IPS-NIHi7 (cell line): Measurements from ENCODE around the gene ATAD2B.

Experiments
- DNase-seq: peaks from one replicate; pipeline ENCODE4 v3.0.0; 2012; ENCODE audit warnings: mixed read lengths; ENCODE audit errors: extremely low spot score

The ATAD2B gene

GRCh38 chr2:23703037-23703582 lies 223.8 kb downstream of the ATAD2B start:
- no peak for DNase-seq

DNA sequence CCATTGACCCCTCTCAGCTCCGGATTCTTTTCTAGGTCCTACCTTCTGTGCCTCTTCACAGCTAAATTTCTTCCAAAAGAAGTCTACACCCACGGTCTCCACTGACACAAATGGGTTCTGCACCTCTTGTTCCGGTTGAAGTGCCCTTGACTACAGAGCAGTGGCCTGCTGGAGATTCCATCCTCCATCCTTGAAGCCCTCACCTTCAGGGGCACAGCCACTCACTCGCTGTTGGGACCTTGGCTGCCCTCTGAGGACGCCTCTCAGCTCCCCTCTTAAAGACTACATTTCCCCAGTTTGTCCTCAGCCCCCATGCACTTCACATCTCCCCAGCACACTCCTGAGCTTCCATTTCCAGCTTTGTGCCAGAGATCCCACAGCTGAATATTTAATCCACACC lies 226.3 kb downstream of the ATAD2B start:
- DNase-seq: no peak

DNA sequence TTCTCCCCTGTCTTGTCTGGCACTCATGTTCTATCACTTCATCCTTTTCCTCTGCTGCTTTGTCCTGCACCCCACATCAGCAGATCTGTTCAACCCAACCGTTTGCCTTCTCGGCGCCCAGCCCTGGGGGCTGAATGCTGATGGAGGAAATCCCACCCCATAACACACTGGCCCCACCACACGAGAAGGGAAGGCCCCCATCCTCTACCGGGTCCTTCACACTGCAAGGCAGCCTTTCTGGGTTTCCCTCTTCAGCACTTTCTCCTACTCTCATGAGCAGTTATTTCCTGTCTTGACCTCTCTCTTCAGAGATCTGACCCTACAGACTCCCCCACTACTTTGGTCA lies 227.4 kb downstream of the ATAD2B start:
- DNase-seq: no peak

- no peak for DNase-seq
Observed at GRCh38 chr2:23698721-23699579, 228.0 kb downstream of the ATAD2B start.
